Kidney (tissue), 14 donors: Measurements from ENCODE around the gene TMEM184C. TPM values are rescaled to one million over a fixed set of nuclear protein-coding genes. Genes with fewer than 3 reads are reported as not detected.
A peak's percentile ranks its signal among the peaks of the same experiment; 100 is the strongest.

Experiments
- DNase-seq, 5 donors: peaks; one replicate each; pipeline ENCODE4 v3.0.0-alpha.2; 2013 to 2020
- FAIRE-seq: peaks from 2 replicates; lab custom pipeline; 2012; peaks lifted over from hg19 to GRCh38; lab: Jason Lieb, UNC
- H3K27ac ChIP-seq, 2 donors: one replicate each; pipeline ENCODE4 v1.7.0; 2013; ENCODE audit warnings: low read depth in 2 of 2, low read length in 2 of 2, inconsistent platforms in 1 of 2
- H3K27me3 ChIP-seq: one replicate; pipeline ENCODE4 v1.7.1; 2013; ENCODE audit warnings: low read length, inconsistent platforms; ENCODE audit not compliant: control insufficient read depth, insufficient read depth
- H3K36me3 ChIP-seq, 3 donors: one replicate each; pipeline versions ENCODE4 v1.7.0 to v1.7.1; 2013; ENCODE audit warnings: low read length in 3 of 3, control low read depth in 1 of 3, inconsistent platforms in 1 of 3; ENCODE audit not compliant: insufficient read depth in 3 of 3, control insufficient read depth in 2 of 3
- H3K4me1 ChIP-seq, 3 donors: one replicate each; pipeline versions ENCODE4 v1.7.0 to v1.7.1; 2013; ENCODE audit warnings: low read length in 3 of 3, inconsistent platforms in 1 of 3, low read depth in 1 of 3; ENCODE audit not compliant: control insufficient read depth in 2 of 3, insufficient read depth in 2 of 3
- H3K4me3 ChIP-seq, 3 donors: one replicate each; pipeline versions ENCODE4 v1.7.0 to v1.8.1; 2013; ENCODE audit warnings: low read length in 3 of 3, control low read depth in 1 of 3, inconsistent platforms in 1 of 3
- H3K9ac ChIP-seq, 3 donors: one replicate each; pipeline versions ENCODE4 v1.7.0 to v1.7.1; 2013; ENCODE audit warnings: low read length in 3 of 3, control low read depth in 1 of 3, inconsistent platforms in 1 of 3
- H3K9me3 ChIP-seq, 3 donors: one replicate each; pipeline versions ENCODE4 v1.7.0 to v1.7.1; 2013; ENCODE audit warnings: low read length in 3 of 3, control low read depth in 1 of 3, inconsistent platforms in 1 of 3; ENCODE audit not compliant: control insufficient read depth in 2 of 3, insufficient read depth in 1 of 3
- intact Hi-C: fragments of 100-400 bp; cut with DNase I; formaldehyde crosslinking; loops from one replicate; pipeline ENCODE4 v1.11.1; 2022
- polyA plus RNA-seq: library from polyadenylated mRNA; stranded (reverse); fragments of 350-450 nt; fragmentation: Illumina TruSeq; extraction: RNeasy Lipid Tissue Mini Kit (QIAGEN cat#74804); gene quantifications from one replicate; pipeline ENCODE4 v1.2.3, GENCODE V29; 2014; ENCODE audit warnings: low read depth, low replicate concordance; ENCODE audit not compliant: insufficient read depth
- total RNA-seq: library from RNA; stranded (reverse); fragmentation: NEBNext Ultra II Directional; extraction: Animal tissue kit (Norgen Biotek cat#: 25700); gene quantifications from one replicate; pipeline ENCODE4 v1.2.1, GENCODE V29; 2021
- TF ChIP-seq, protein P1 (sequence below): IDR thresholded peaks from 3 replicates; pipeline ENCODE4 v1.5.1; 2012; ENCODE audit warnings: mild to moderate bottlenecking, moderate library complexity, borderline replicate concordance; ENCODE audit not compliant: insufficient read depth; ENCODE audit errors: extremely low read depth
- donor health status: control.
- donor health status: control.
- donor health status: control.
- donor health status: control.
- donor health status: control.
- donor health status: DM: yes; HTN: yes; CAD: no.
- donor health status: Normal renal cell carcinoma (clear cell type).

Gene TMEM184C
- total and polyA plus RNA-seq, 2 donors from 2014 or later: 16.2 to 33.7 TPM

DNA sequence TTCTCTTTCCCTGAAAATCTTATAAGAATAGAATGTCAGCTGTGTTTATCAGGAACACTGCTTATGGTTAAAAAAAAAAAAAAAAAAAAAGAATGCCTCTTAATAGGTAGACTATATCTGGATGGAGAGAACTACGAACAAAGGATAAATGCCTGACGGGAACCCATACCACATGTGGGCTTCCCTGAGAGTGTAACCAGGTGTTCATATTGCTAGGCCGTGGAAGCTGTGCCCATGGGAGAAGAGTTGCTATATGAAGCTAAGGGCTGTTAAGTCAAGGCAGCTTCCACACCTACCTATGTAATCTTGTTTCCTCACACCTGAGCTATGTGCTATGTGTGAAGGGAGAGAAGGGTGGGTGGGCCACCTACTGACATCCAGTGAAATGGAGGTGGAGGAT, 27.3 kb downstream of the TMEM184C start:
- Histone ChIP-seq H3K27me3 (no peaks in the 10 kb centered on the region), H3K9me3 (no peaks in the 10 kb centered on the region), H3K27ac (no peak overlapping the region), H3K4me3 (no peak overlapping the region), H3K9ac (no peak overlapping the region), H3K4me1 (no peaks in the 10 kb centered on the region), H3K36me3 (peaks cover 0 to 8% (median 5%) of the 10 kb centered on the region in 3 donors)
- TF ChIP-seq, protein P1, sequence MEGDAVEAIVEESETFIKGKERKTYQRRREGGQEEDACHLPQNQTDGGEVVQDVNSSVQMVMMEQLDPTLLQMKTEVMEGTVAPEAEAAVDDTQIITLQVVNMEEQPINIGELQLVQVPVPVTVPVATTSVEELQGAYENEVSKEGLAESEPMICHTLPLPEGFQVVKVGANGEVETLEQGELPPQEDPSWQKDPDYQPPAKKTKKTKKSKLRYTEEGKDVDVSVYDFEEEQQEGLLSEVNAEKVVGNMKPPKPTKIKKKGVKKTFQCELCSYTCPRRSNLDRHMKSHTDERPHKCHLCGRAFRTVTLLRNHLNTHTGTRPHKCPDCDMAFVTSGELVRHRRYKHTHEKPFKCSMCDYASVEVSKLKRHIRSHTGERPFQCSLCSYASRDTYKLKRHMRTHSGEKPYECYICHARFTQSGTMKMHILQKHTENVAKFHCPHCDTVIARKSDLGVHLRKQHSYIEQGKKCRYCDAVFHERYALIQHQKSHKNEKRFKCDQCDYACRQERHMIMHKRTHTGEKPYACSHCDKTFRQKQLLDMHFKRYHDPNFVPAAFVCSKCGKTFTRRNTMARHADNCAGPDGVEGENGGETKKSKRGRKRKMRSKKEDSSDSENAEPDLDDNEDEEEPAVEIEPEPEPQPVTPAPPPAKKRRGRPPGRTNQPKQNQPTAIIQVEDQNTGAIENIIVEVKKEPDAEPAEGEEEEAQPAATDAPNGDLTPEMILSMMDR: no peak
- no peak for DNase-seq
- intact Hi-C loops: no loop called here
- FAIRE-seq: no peak

DNA sequence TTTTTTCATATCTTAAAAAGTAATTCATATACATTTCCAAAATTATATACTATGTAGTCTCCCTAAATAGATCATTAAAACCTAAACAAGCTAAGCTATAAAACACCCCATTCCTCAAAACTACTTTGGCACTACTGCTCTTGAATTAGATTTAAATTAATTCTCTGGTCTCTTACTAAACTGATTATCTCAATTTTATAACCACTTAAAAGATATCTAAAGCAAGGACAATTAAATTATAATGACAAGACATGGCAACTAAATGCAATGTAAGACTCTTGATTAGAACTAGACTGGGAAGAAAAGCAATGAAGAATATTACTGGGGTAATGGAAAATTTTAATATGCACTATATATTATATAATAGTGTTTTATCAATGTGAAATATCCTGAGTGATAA, 27.9 kb downstream of the TMEM184C start:
- Histone ChIP-seq H3K4me1 (no peaks in the 10 kb centered on the region), H3K9ac (no peak overlapping the region), H3K27me3 (no peaks in the 10 kb centered on the region), H3K27ac (no peak overlapping the region), H3K4me3 (no peak overlapping the region), H3K36me3 (peaks cover 0 to 8% (median 5%) of the 10 kb centered on the region in 3 donors), H3K9me3 (no peaks in the 10 kb centered on the region)
- intact Hi-C loops: no loop called here
- TF ChIP-seq, protein P1: no peak
- DNase-seq (no peak), FAIRE-seq (peak; percentile 39)

DNA sequence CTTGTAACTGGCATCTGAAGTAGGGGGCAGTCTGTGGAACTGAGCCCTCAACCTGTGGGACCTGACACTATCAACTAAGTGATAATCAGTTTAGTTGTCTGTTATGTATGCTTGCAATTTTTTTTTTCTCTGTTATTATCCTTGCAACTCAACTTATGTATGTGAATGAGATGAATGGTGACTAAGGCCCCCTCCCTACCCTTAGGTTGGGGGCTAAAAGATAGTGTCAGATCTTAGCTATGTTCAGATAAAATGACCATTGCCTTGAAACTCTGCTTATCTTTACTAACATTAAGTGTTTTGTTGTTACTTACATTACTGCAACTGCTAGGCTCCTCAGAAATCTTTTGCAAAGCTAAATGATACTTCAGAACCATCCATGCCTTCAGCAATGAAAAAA, 31.5 kb downstream of the TMEM184C start:
- no peaks in the 10 kb centered on the region for H3K27me3 ChIP-seq
- H3K9me3 ChIP-seq: no peaks in the 10 kb centered on the region
- no peak overlapping the region for H3K27ac ChIP-seq
- no peak for FAIRE-seq
- H3K36me3 ChIP-seq: peaks cover 0 to 5% (median 5%) of the 10 kb centered on the region in 3 donors
- no peak overlapping the region for H3K9ac ChIP-seq
- intact Hi-C loops: no loop called here
- TF ChIP-seq, protein P1: no peak
- no peak for DNase-seq
- H3K4me3 ChIP-seq: no peak overlapping the region
- H3K4me1 ChIP-seq: no peaks in the 10 kb centered on the region

DNA sequence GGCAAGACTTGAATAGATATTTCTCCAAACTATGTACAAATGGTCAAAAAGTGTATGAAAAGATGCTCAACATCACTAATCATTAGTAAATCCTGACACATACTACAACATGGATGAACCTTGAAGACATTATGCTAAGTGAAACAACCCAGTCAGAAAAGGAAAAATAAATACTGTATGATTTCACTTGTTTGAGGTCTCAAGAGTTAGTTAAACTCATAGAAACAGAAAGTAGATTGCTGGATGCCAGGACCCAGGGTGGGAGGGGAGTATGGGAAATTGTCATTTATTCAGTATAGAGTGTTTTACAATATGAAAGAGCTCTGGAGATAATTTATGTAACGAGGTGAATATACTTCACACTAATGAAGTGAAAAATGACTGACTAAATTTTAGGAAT, 34.4 kb downstream of the TMEM184C start:
- DNase-seq: no peak
- intact Hi-C loops: no loop called here
- no peaks in the 10 kb centered on the region for H3K27me3 ChIP-seq
- no peaks in the 10 kb centered on the region for H3K4me1 ChIP-seq
- peaks cover 5 to 7% (median 5%) of the 10 kb centered on the region in 3 donors for H3K36me3 ChIP-seq
- no peak overlapping the region for H3K27ac ChIP-seq
- no peak for FAIRE-seq
- H3K9ac ChIP-seq: no peak overlapping the region
- TF ChIP-seq, protein P1: no peak
- no peak overlapping the region for H3K4me3 ChIP-seq
- H3K9me3 ChIP-seq: no peaks in the 10 kb centered on the region
